OCI-LY1 (cell line): Measurements from ENCODE around the gene PDE1A.

Experiments used
- H2AFZ ChIP-seq: fragments of 200-600 bp; sonication (generic), shearing (Covaris generic); 2 replicates; pipeline ENCODE4 v1.6.0; 2014; ENCODE audit warnings: antibody characterized with exemption, mild to moderate bottlenecking, low read length
- H3F3A ChIP-seq: fragments of 200-600 bp; sonication (generic), shearing (Covaris generic); 2 replicates; pipeline ENCODE4 v1.6.0; 2014; ENCODE audit warnings: mild to moderate bottlenecking, antibody characterized with exemption, low read length, moderate library complexity; ENCODE audit not compliant: insufficient read depth
- H3K27ac ChIP-seq: fragments of 200-600 bp; sonication (generic); 2 replicates; pipeline ENCODE4 v1.5.1; 2014; ENCODE audit warnings: low read length, mixed run types, mild to moderate bottlenecking, low read depth; ENCODE audit not compliant: poor library complexity, severe bottlenecking
- H3K27me3 ChIP-seq: fragments of 200-600 bp; sonication (generic); 2 replicates; pipeline ENCODE4 v1.6.0; 2014; ENCODE audit warnings: antibody characterized with exemption, mild to moderate bottlenecking, low read length, moderate library complexity; ENCODE audit not compliant: insufficient read depth
- H3K36me3 ChIP-seq: fragments of 200-600 bp; sonication (generic); 2 replicates; pipeline ENCODE4 v1.6.1; 2014; ENCODE audit warnings: mild to moderate bottlenecking, antibody characterized with exemption, low read length, moderate library complexity, mixed read lengths; ENCODE audit not compliant: insufficient read depth
- H3K4me1 ChIP-seq: fragments of 200-600 bp; sonication (generic); 2 replicates; pipeline ENCODE4 v1.5.1; 2014; ENCODE audit warnings: mild to moderate bottlenecking, low read length, moderate library complexity; ENCODE audit not compliant: insufficient read depth, severe bottlenecking
- H3K4me2 ChIP-seq: fragments of 200-600 bp; sonication (generic), shearing (Covaris generic); 2 replicates; pipeline ENCODE4 v1.6.1; 2014; ENCODE audit warnings: low read length
- H3K4me3 ChIP-seq: fragments of 200-600 bp; sonication (generic); 2 replicates; pipeline ENCODE4 v1.5.1; 2014; ENCODE audit warnings: low read length, low read depth, mild to moderate bottlenecking, mixed read lengths; ENCODE audit not compliant: poor library complexity, severe bottlenecking
- H3K79me2 ChIP-seq: fragments of 200-600 bp; shearing (Covaris generic); 2 replicates; pipeline ENCODE4 v1.6.1; 2016; ENCODE audit warnings: mixed run types, low read length, mixed read lengths; ENCODE audit not compliant: insufficient read depth
- H3K9ac ChIP-seq: fragments of 200-600 bp; sonication (generic), shearing (Covaris generic); 2 replicates; pipeline ENCODE4 v1.6.1; 2014; ENCODE audit warnings: mild to moderate bottlenecking, low read length, mixed read lengths
- H3K9me2 ChIP-seq: fragments of 200-600 bp; sonication (generic), shearing (Covaris generic); 2 replicates; pipeline ENCODE4 v1.6.1; 2014; ENCODE audit warnings: low read depth, mild to moderate bottlenecking, low read length, mixed read lengths
- H3K9me3 ChIP-seq: fragments of 200-600 bp; shearing (Covaris generic); 2 replicates; pipeline ENCODE4 v1.6.1; 2014; ENCODE audit warnings: low read length, mixed read lengths
- H4K20me1 ChIP-seq: fragments of 200-600 bp; sonication (generic), shearing (Covaris generic); 2 replicates; pipeline ENCODE4 v1.6.0; 2016; ENCODE audit warnings: mild to moderate bottlenecking, low read length; ENCODE audit not compliant: insufficient read depth
- CTCF ChIP-seq: fragments of 200-600 bp; sonication (generic), shearing (Covaris generic); IDR thresholded peaks from 2 replicates; pipeline ENCODE4 v1.5.1; 2017; ENCODE audit warnings: mild to moderate bottlenecking, antibody characterized with exemption, low read length, moderate library complexity, mixed read lengths
- EZH2 ChIP-seq: fragments of 200-600 bp; sonication (generic), shearing (Covaris generic); IDR thresholded peaks from 2 replicates; pipeline ENCODE4 v1.8.0; 2017; ENCODE audit warnings: borderline replicate concordance, mixed run types, mild to moderate bottlenecking, antibody characterized with exemption, low read length, moderate library complexity, mixed read lengths

PDE1A gene

GRCh38 chr2:182360663-182361260 lies 66.1 kb downstream of the PDE1A start:
- Histone ChIP-seq H3K4me3 (no peak overlapping the region), H3K9me3 (no peaks in the 10 kb centered on the region), H3K4me2 (no peak overlapping the region), H3K36me3 (no peaks in the 10 kb centered on the region), H3K9ac (no peak overlapping the region), H3K27me3 (no peaks in the 10 kb centered on the region), H2AFZ (no peak overlapping the region), H4K20me1 (no peaks in the 10 kb centered on the region), H3K4me1 (no peaks in the 10 kb centered on the region), H3K79me2 (no peaks in the 10 kb centered on the region), H3F3A (no peaks in the 10 kb centered on the region), H3K27ac (no peak overlapping the region), H3K9me2 (no peaks in the 10 kb centered on the region)
- TF ChIP-seq EZH2 = no peak
- no peak for TF ChIP-seq CTCF

- TF ChIP-seq EZH2 (no peak), CTCF (no peak)
- no peak overlapping the region for H2AFZ ChIP-seq
- H3K27ac ChIP-seq = no peak overlapping the region
- H3K79me2 ChIP-seq = no peaks in the 10 kb centered on the region
- H3K4me3 ChIP-seq = no peak overlapping the region
- no peak overlapping the region for H3K9ac ChIP-seq
- H3K4me1 ChIP-seq = no peaks in the 10 kb centered on the region
- H3K36me3 ChIP-seq = no peaks in the 10 kb centered on the region
- no peaks in the 10 kb centered on the region for H3K27me3 ChIP-seq
- no peaks in the 10 kb centered on the region for H4K20me1 ChIP-seq
- H3K9me2 ChIP-seq = no peaks in the 10 kb centered on the region
- no peaks in the 10 kb centered on the region for H3F3A ChIP-seq
- no peak overlapping the region for H3K4me2 ChIP-seq
- no peaks in the 10 kb centered on the region for H3K9me3 ChIP-seq
These were observed 66.7 kb downstream of the PDE1A start for GRCh38 chr2:182359990-182360662.

- no peak overlapping the region for H3K4me2 ChIP-seq
These were observed 67.5 kb downstream of the PDE1A start for GRCh38 chr2:182359027-182359989.

More at GRCh38 chr2:182359027-182359989, 67.5 kb downstream of the PDE1A start:
- Histone ChIP-seq H3F3A (no peaks in the 10 kb centered on the region), H3K9me2 (no peaks in the 10 kb centered on the region), H4K20me1 (no peaks in the 10 kb centered on the region), H3K4me1 (no peaks in the 10 kb centered on the region), H3K9me3 (no peaks in the 10 kb centered on the region), H3K79me2 (no peaks in the 10 kb centered on the region), H3K4me3 (no peak overlapping the region), H3K27ac (no peak overlapping the region), H3K27me3 (no peaks in the 10 kb centered on the region), H3K9ac (no peak overlapping the region), H2AFZ (no peak overlapping the region), H3K36me3 (no peaks in the 10 kb centered on the region)
- TF ChIP-seq CTCF (no peak), EZH2 (no peak)
